ENCODE data around the gene C17orf114.

Gene C17orf114

GRCh38 chr17:4802228-4802627 lies at the start of gene C17orf114:
C17orf114 (minus strand) TSS chr17:4802328.
- no peak for DNase-seq (ENCODE audit: low spot score)
- in situ Hi-C loops (cut with HindIII; ENCODE audit: low sequenced_read_pairs) = no loop called here

- in situ Hi-C loops (cut with HindIII; ENCODE audit: low sequenced_read_pairs) = no loop called here
- no peak for DNase-seq (ENCODE audit: low spot score)
Measured at GRCh38 chr17:4851084-4851483, 49.0 kb upstream of the C17orf114 start.

- in situ Hi-C loops (cut with HindIII; ENCODE audit: low sequenced_read_pairs) = no loop called here
- DNase-seq (ENCODE audit: low spot score) = no peak
Measured at GRCh38 chr17:4850246-4850645, 48.1 kb upstream of the C17orf114 start.

GRCh38 chr17:4849011-4849536 lies 46.9 kb upstream of the C17orf114 start:
- no peak for DNase-seq (ENCODE audit: low spot score)
- in situ Hi-C loops (cut with HindIII; ENCODE audit: low sequenced_read_pairs) = no loop called here

- in situ Hi-C loops (cut with HindIII; ENCODE audit: low sequenced_read_pairs) = no loop called here
- no peak for DNase-seq (ENCODE audit: low spot score)
Measured at GRCh38 chr17:4846635-4847390, 44.7 kb upstream of the C17orf114 start.

GRCh38 chr17:4845118-4845517 lies 43.0 kb upstream of the C17orf114 start:
- DNase-seq (ENCODE audit: low spot score) = no peak
- in situ Hi-C loops (cut with HindIII; ENCODE audit: low sequenced_read_pairs) = no loop called here

GRCh38 chr17:4843321-4844000 lies 41.3 kb upstream of the C17orf114 start:
- in situ Hi-C loops (cut with HindIII; ENCODE audit: low sequenced_read_pairs) = no loop called here
- DNase-seq (ENCODE audit: low spot score) = no peak

- no peak for DNase-seq (ENCODE audit: low spot score)
- in situ Hi-C loops (cut with HindIII; ENCODE audit: low sequenced_read_pairs) = no loop called here
Measured at GRCh38 chr17:4842376-4842775, 40.2 kb upstream of the C17orf114 start.

- in situ Hi-C loops (cut with HindIII; ENCODE audit: low sequenced_read_pairs) = no loop called here
- DNase-seq (ENCODE audit: low spot score) = no peak
Measured at GRCh38 chr17:4840893-4841242, 38.7 kb upstream of the C17orf114 start.

GRCh38 chr17:4839965-4840892 lies 38.1 kb upstream of the C17orf114 start:
- DNase-seq (ENCODE audit: low spot score) = no peak
- in situ Hi-C loops (cut with HindIII; ENCODE audit: low sequenced_read_pairs) = loop anchor here (10.0 kb wide), 1 partner anchor 115 kb away; no protein-coding TSS in a partner anchor

GRCh38 chr17:4839221-4839620 lies 37.1 kb upstream of the C17orf114 start:
- no peak for DNase-seq (ENCODE audit: low spot score)
- in situ Hi-C loops (cut with HindIII; ENCODE audit: low sequenced_read_pairs) = loop anchor here (10.0 kb wide), 1 partner anchor 114 kb away; no protein-coding TSS in a partner anchor

- no peak for DNase-seq (ENCODE audit: low spot score)
- in situ Hi-C loops (cut with HindIII; ENCODE audit: low sequenced_read_pairs) = loop anchor here (10.0 kb wide), 1 partner anchor 114 kb away; no protein-coding TSS in a partner anchor
Measured at GRCh38 chr17:4838309-4838785, 36.2 kb upstream of the C17orf114 start.

GRCh38 chr17:4837471-4838308 lies 35.6 kb upstream of the C17orf114 start:
- in situ Hi-C loops (cut with HindIII; ENCODE audit: low sequenced_read_pairs) = loop anchor here (10.0 kb wide), 1 partner anchor 113 kb away; no protein-coding TSS in a partner anchor

GRCh38 chr17:4836221-4836620 lies 34.1 kb upstream of the C17orf114 start:
- DNase-seq (ENCODE audit: low spot score) = no peak
- in situ Hi-C loops (cut with HindIII; ENCODE audit: low sequenced_read_pairs) = loop anchor here (10.0 kb wide), 1 partner anchor 111 kb away; no protein-coding TSS in a partner anchor

More at GRCh38 chr17:4837471-4838308, 35.6 kb upstream of the C17orf114 start:
- DNase-seq (ENCODE audit: low spot score) = peak; percentile 38

GRCh38 chr17:4834681-4835020 lies 32.5 kb upstream of the C17orf114 start:
- DNase-seq (ENCODE audit: low spot score) = peak; percentile 40
- in situ Hi-C loops (cut with HindIII; ENCODE audit: low sequenced_read_pairs) = loop anchor here (10.0 kb wide), 1 partner anchor 110 kb away; no protein-coding TSS in a partner anchor

- peak; percentile 34 for DNase-seq (ENCODE audit: low spot score)
- in situ Hi-C loops (cut with HindIII; ENCODE audit: low sequenced_read_pairs) = loop anchor here (10.0 kb wide), 1 partner anchor 109 kb away; no protein-coding TSS in a partner anchor
Measured at GRCh38 chr17:4833941-4834680, 32.0 kb upstream of the C17orf114 start.

- peak; percentile 91 for DNase-seq (ENCODE audit: low spot score)
- in situ Hi-C loops (cut with HindIII; ENCODE audit: low sequenced_read_pairs) = loop anchor here (10.0 kb wide), 1 partner anchor 109 kb away; no protein-coding TSS in a partner anchor
Measured at GRCh38 chr17:4833178-4833940, 31.2 kb upstream of the C17orf114 start, which contains the start of gene MINK1. MINK1 (plus strand) TSS chr17:4833340; CDS start chr17:4833584, 244 bp downstream.

All from G401 (cell line).